Choroid plexus epithelial cell (primary cell): ENCODE results near the gene MAN1B1.
A peak's percentile ranks its signal among the peaks of the same experiment; 100 is the strongest.

ENCODE experiments used
- DNase-seq: peaks from one replicate; pipeline ENCODE4 v3.0.0-alpha.2; 2010; ENCODE audit warnings: low read depth
- H3K4me3 ChIP-seq: 2 replicates; pipeline ENCODE4 v1.5.1; 2011; ENCODE audit warnings: low read depth, mild to moderate bottlenecking, control low read depth, low read length, moderate library complexity
- CTCF ChIP-seq: conservative IDR thresholded peaks from 2 replicates; pipeline ENCODE4 v1.5.1; 2011; ENCODE audit warnings: low read depth, mild to moderate bottlenecking, control low read depth, inconsistent platforms, low read length, moderate library complexity

Gene MAN1B1

DNA sequence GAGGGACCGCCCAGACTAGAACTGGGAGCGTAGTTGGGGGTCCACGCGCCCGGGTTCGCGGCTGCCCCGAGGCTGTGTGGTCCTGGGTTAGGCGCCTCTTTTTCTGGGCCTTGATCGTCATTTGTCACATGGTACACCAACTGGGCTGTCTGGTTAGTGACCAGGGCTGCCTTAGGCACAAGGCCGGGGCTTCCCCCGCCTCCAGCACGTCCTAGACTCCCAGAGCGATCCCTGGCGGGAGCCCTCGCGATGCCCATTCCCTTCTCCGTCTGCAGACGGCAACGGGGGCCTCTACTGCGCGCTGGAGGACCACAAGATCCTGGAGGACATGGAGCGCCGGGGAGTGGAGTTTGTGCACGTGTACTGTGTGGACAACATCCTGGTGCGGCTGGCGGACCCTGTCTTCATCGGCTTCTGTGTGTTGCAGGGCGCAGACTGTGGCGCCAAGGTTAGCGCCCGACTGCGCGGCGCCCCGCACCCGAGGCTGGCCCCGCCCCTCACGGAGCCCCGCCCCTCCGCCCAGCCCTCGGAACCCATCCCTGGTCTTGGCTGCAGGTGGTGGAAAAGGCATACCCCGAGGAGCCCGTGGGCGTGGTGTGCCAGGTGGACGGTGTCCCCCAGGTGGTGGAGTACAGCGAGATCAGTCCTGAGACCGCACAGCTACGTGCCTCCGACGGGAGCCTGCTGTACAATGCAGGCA is 7.9 kb upstream of the MAN1B1 start:
- peak; percentile 9 for DNase-seq
- H3K4me3 ChIP-seq, result peak overlapping the region; percentile 74
- no peak for TF ChIP-seq CTCF

GRCh38 chr9:137079401-137079787 is 7.4 kb upstream of the MAN1B1 start:
- DNase-seq, result no peak
- no peak overlapping the region for H3K4me3 ChIP-seq
- TF ChIP-seq CTCF, result no peak

GRCh38 chr9:137080260-137081122 is 6.3 kb upstream of the MAN1B1 start:
- H3K4me3 ChIP-seq, result no peak overlapping the region
- no peak for TF ChIP-seq CTCF
- DNase-seq, result no peak

GRCh38 chr9:137082222-137082924 is 4.4 kb upstream of the MAN1B1 start:
- DNase-seq, result no peak
- TF ChIP-seq CTCF, result no peak
- H3K4me3 ChIP-seq, result no peak overlapping the region

DNA sequence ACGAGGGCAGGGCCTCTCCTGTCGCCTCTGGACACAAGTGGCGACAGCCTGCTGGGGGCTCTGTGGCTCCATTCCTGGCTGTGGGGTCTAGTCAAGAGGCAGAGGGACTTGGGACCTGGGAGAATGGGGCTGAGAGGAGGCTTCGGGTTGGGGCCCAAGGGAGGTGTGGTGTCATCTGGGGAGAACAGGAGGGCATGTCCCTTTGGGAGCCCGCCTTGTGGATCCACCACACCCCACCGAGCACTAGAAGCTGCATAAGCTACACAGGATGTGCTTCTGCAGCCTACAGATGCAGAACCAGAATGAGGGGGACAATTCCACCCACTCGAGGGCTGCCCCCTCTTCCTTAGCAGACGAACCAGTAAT is 3.9 kb upstream of the MAN1B1 start:
- no peak overlapping the region for H3K4me3 ChIP-seq
- no peak for DNase-seq
- TF ChIP-seq CTCF, result no peak

- no peak overlapping the region for H3K4me3 ChIP-seq
- peak; percentile 95 for DNase-seq
Measured at GRCh38 chr9:137083394-137084004, 3.3 kb upstream of the MAN1B1 start.

More at GRCh38 chr9:137083394-137084004, 3.3 kb upstream of the MAN1B1 start:
- TF ChIP-seq CTCF, result no peak
